ENCODE data around the gene UBIAD1. TPM values are rescaled to one million over a fixed set of nuclear protein-coding genes. Genes with fewer than 3 reads are reported as not detected.

Gene UBIAD1
- total RNA-seq, 2 experiments from 2014 or later, result 22.7 to 28.9 TPM

DNA sequence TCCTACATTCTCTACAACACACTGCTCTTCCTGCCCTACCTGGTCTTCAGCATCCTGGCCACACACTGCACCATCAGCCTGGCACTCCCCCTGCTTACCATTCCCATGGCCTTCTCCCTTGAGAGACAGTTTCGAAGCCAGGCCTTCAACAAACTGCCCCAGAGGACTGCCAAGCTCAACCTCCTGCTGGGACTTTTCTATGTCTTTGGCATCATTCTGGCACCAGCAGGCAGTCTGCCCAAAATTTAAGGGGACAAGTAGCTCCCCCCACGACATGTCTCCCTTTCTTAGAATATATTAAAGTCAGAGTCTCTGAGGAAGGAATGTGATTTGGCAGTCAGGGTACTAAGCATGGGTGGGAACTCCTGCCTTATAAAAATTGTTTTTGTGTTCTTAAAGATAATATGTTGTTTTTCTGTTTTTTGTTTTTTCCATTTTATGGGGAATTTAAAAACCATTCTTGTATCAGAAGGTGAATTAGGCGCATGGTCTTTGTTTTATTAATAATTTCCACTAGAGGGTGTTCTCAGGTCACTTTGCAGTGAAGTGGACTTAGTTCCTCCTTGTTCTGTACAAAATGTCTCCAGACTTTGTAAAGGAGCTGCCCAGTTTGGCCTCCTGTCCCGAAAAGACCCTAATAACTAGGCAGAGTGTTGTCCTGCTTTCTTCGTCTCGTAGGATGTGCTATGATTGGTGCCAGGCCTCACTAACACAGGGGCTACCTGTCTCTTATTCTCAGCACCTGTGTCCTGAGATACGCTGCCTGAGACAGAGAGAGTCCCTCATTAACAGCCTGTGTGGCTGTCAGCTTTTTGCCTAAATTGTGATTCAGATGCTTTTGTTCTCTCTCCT, 13.1 kb downstream of the UBIAD1 start:
- peaks cover 88% of the 10 kb centered on the region for H3K36me3 ChIP-seq (ENCODE audit: insufficient read depth, low read length)

DNA sequence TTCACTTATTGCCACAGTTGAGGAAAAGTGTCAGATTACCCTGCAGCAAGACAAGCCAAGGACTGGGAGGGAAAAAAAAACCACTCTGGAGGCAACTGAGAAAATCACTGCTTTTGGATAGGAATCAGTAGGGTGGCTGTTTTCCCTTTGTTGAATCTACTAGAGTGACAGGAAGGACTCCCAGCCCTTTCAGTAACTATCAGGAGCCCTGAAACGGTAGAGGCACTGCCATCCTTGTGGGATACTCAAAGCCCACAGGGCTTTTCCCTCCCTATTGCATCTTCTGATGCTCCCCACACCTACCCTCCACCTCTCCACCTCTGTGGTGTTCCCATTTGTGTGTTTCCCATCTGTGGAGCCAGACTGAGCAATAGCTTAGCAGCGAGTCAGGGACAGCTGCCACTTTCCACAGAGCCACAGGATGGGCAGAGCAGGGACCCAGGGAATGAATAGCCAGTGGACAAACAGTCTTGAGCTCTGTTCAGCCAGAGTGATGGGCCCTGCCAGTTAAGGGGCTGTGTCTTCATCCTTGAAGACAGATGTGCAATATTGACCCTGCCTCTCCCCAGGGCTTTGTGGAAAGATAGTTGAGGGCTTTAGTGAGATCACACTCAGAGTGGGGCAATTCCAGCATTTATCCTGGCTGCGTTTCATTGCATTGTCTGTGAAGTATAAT, 13.9 kb downstream of the UBIAD1 start:
- ChIA-PET POLR2A (no interaction called here), CTCF (ENCODE audit: unreplicated experiment) (no interaction called here)
- Histone ChIP-seq H3K9me2 (ENCODE audit: insufficient read depth, low read length) (no peaks in the 10 kb centered on the region), H3K27ac (ENCODE audit: low read depth, low read length, poor library complexity, severe bottlenecking) (no peak overlapping the region), H3K79me2 (ENCODE audit: insufficient read depth, low read depth, low read length) (peaks cover 25% of the 10 kb centered on the region), H3K4me3 (ENCODE audit: low read depth, low read length, poor library complexity, severe bottlenecking) (no peak overlapping the region), H3K36me3 (ENCODE audit: insufficient read depth, low read length) (peaks cover 87% of the 10 kb centered on the region), H3K4me1 (ENCODE audit: insufficient read depth, low read length, poor library complexity, severe bottlenecking) (peaks cover 4% of the 10 kb centered on the region), H4K20me1 (ENCODE audit: insufficient read depth, low read length) (no peaks in the 10 kb centered on the region), H2AFZ (ENCODE audit: low read length) (no peak overlapping the region), H3K4me2 (ENCODE audit: low read length) (no peak overlapping the region), H3K9me3 (ENCODE audit: low read length) (no peaks in the 10 kb centered on the region)
- TSS peak; percentile 31 for BruUV-seq (replicated peaks)
- TF ChIP-seq EZH2phosphoT487 (IDR thresholded peaks at IDR 0.05; ENCODE audit: borderline replicate concordance, low read depth, low read length), result no peak
- TF ChIP-seq, protein P1, sequence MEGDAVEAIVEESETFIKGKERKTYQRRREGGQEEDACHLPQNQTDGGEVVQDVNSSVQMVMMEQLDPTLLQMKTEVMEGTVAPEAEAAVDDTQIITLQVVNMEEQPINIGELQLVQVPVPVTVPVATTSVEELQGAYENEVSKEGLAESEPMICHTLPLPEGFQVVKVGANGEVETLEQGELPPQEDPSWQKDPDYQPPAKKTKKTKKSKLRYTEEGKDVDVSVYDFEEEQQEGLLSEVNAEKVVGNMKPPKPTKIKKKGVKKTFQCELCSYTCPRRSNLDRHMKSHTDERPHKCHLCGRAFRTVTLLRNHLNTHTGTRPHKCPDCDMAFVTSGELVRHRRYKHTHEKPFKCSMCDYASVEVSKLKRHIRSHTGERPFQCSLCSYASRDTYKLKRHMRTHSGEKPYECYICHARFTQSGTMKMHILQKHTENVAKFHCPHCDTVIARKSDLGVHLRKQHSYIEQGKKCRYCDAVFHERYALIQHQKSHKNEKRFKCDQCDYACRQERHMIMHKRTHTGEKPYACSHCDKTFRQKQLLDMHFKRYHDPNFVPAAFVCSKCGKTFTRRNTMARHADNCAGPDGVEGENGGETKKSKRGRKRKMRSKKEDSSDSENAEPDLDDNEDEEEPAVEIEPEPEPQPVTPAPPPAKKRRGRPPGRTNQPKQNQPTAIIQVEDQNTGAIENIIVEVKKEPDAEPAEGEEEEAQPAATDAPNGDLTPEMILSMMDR (conservative IDR thresholded peaks at IDR 0.05; ENCODE audit: low read length), result no peak
- intact Hi-C loops (cut with micrococcal nuclease; ENCODE audit: unreplicated experiment), result no loop called here
- no peak for DNase-seq (ENCODE audit: low spot score)

More for the DNA sequence above, 13.1 kb downstream of the UBIAD1 start:
- intact Hi-C loops (cut with micrococcal nuclease; ENCODE audit: unreplicated experiment), result no loop called here
- no peak overlapping the region for H3K27ac ChIP-seq (ENCODE audit: low read depth, low read length, poor library complexity, severe bottlenecking)
- H3K9me3 ChIP-seq (ENCODE audit: low read length), result no peaks in the 10 kb centered on the region
- TF ChIP-seq, protein P1 (conservative IDR thresholded peaks at IDR 0.05; ENCODE audit: low read length), result peak; percentile 72
- no peak for TF ChIP-seq EZH2phosphoT487 (IDR thresholded peaks at IDR 0.05; ENCODE audit: borderline replicate concordance, low read depth, low read length)
- H2AFZ ChIP-seq (ENCODE audit: low read length), result no peak overlapping the region
- H4K20me1 ChIP-seq (ENCODE audit: insufficient read depth, low read length), result no peaks in the 10 kb centered on the region
- peaks cover 12% of the 10 kb centered on the region for H3K4me1 ChIP-seq (ENCODE audit: insufficient read depth, low read length, poor library complexity, severe bottlenecking)
- no peak overlapping the region for H3K4me3 ChIP-seq (ENCODE audit: low read depth, low read length, poor library complexity, severe bottlenecking)
- ChIA-PET POLR2A (no interaction called here), CTCF (ENCODE audit: unreplicated experiment) (no interaction called here)
- H3K4me2 ChIP-seq (ENCODE audit: low read length), result no peak overlapping the region
- peak; percentile 18 for DNase-seq (ENCODE audit: low spot score)
- H3K79me2 ChIP-seq (ENCODE audit: insufficient read depth, low read depth, low read length), result peaks cover 32% of the 10 kb centered on the region
- no peaks in the 10 kb centered on the region for H3K9me2 ChIP-seq (ENCODE audit: insufficient read depth, low read length)
- no TSS peak for BruUV-seq (replicated peaks)

Measured in OCI-LY7 (cell line).